ENCODE data around the gene SYNPO.

GRCh38 chr5:150672884-150673275 lies 32.4 kb downstream of the SYNPO start:
- TF ChIP-seq POLR2A (IDR thresholded peaks at IDR 0.05) (no peak), CTCF (IDR thresholded peaks at IDR 0.05 in 4 of 5, conservative IDR thresholded peaks at IDR 0.05 in 1 of 5) (no peak)
